Measurements from ENCODE around the gene MYO5A.
"Not testable (repeated sequence)": the region's sequence is repeated elsewhere in the genome, so short reads cannot be mapped to it uniquely, and the experiment has no call there.

Gene MYO5A

DNA sequence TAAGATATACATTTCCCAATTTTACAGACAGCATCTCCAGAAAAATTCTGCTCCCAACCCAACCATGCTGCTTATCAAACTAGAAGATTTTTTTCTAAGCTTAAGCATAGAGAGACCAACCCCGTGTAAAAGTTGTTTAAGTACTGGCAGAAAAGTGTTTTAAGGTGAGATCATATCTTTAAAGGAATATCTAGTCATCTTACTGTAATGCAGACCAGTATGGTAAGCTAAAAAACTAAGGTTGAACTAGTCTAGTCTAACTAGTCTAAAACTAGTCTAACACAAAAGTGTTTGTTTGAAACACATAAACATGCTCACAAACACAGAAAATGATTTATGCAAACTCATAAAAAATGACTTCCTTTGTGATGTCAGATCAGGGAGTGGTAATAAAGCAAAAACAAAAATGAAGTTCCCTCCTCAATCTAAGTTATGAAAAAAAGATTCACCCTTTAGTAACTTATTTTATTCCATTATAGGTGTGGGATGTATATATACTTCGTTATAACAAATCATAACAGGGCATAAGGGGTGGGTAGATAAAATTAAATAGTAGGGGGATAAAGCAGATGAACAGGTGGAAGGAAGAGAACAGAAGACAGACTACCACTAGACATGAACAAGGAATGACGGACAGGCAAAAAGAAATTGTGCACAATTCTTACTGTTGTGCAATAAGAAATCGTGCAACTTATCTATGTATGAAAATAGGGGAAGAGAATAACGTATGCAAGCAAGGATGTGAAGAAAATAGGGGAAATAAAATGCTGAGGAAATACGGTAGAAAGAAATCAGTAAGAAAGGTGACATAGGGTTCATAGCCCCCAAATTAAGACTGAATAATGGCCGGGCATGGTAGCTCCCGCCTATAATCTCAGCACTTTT is 10.0 kb downstream of the MYO5A start:
- Histone ChIP-seq H3K27me3 (ENCODE audit: control insufficient read depth in 1 of 2, insufficient read depth in 2 of 2, low read length in 2 of 2) (no peaks in the 10 kb centered on the region), H3K27ac (ENCODE audit: low read depth, low read length) (no peak overlapping the region), H3K4me1 (ENCODE audit: insufficient read depth, low read length) (peaks cover 6% of the 10 kb centered on the region), H3K9me3 (ENCODE audit: low read length) (no peaks in the 10 kb centered on the region), H3K4me3 (ENCODE audit: low read depth in 1 of 2, low read length in 2 of 2) (no peak overlapping the region), H3K9ac (ENCODE audit: low read length) (no peak overlapping the region), H3K36me3 (ENCODE audit: insufficient read depth, low read length) (no peaks in the 10 kb centered on the region)

DNA sequence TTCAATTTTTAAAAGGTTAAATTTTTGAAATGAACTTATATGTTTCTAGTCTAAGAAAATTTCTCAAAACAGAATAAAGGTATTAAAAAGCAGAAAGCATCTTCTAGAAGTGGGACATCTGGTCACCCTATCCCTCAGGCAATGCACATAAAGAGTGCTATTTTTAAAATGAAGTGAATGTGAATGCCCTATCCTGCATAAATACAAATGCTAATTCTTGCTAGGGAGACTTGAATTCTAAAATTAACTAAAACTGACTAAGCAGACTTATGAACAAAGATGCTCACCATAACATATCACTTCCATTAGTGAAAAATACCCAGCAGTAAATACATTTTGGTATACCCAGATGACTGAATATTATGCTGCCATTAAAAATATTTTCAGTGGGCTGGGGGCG is 11.7 kb downstream of the MYO5A start:
- H3K27me3 ChIP-seq (ENCODE audit: control insufficient read depth in 1 of 2, insufficient read depth in 2 of 2, low read length in 2 of 2), result no peaks in the 10 kb centered on the region
- no peak overlapping the region for H3K9ac ChIP-seq (ENCODE audit: low read length)
- peaks cover 6% of the 10 kb centered on the region for H3K4me1 ChIP-seq (ENCODE audit: insufficient read depth, low read length)
- H3K9me3 ChIP-seq (ENCODE audit: low read length), result no peaks in the 10 kb centered on the region
- no peak overlapping the region for H3K4me3 ChIP-seq (ENCODE audit: low read depth in 1 of 2, low read length in 2 of 2)
- no peak overlapping the region for H3K27ac ChIP-seq (ENCODE audit: low read depth, low read length)
- H3K36me3 ChIP-seq (ENCODE audit: insufficient read depth, low read length), result no peaks in the 10 kb centered on the region

DNA sequence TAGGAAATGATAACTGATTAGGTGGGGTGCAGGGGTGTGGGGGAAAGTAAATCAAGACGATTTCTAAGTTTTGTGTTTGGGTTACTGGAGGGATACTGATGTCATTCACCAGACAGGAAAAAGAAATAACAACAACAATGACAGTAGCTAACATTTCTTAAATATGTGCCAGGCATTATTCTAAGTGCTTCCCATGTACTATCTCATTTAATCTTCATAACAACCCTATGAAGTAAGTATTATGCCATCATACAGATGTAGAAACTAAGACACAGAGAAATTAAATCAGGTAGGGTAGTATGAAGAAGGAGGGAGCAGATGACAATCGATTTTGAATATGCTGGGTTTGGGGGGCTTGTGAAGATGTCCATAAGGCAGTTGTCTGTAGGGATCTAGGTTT is 13.3 kb downstream of the MYO5A start:
- Histone ChIP-seq H3K4me1 (ENCODE audit: insufficient read depth, low read length) (peaks cover 13% of the 10 kb centered on the region), H3K4me3 (ENCODE audit: low read depth in 1 of 2, low read length in 2 of 2) (no peak overlapping the region), H3K27me3 (ENCODE audit: control insufficient read depth in 1 of 2, insufficient read depth in 2 of 2, low read length in 2 of 2) (no peaks in the 10 kb centered on the region), H3K27ac (ENCODE audit: low read depth, low read length) (no peak overlapping the region), H3K36me3 (ENCODE audit: insufficient read depth, low read length) (no peaks in the 10 kb centered on the region), H3K9ac (ENCODE audit: low read length) (no peak overlapping the region), H3K9me3 (ENCODE audit: low read length) (no peaks in the 10 kb centered on the region)

DNA sequence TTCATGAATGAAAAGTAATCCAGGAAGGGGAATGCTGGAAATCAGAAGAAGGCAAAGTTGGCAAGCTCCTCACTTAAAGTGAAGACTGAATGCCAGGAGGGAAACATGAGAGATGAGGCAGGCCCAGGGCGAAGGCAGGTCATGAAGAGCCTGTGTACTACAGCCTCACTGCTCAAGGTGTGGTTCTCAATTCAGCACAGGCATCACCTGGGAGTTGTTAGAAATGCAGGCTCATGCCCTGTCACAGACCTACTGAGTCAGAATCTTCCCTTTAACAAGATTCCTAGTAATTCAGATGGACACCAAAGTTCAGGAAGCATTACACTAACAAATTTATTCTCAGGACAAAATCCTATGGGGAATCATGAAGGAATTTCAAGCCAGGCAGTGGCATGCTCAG is 14.2 kb downstream of the MYO5A start:
- no peaks in the 10 kb centered on the region for H3K27me3 ChIP-seq (ENCODE audit: control insufficient read depth in 1 of 2, insufficient read depth in 2 of 2, low read length in 2 of 2)
- H3K9ac ChIP-seq (ENCODE audit: low read length), result no peak overlapping the region
- no peak overlapping the region for H3K27ac ChIP-seq (ENCODE audit: low read depth, low read length)
- no peak overlapping the region for H3K4me3 ChIP-seq (ENCODE audit: low read depth in 1 of 2, low read length in 2 of 2)
- H3K36me3 ChIP-seq (ENCODE audit: insufficient read depth, low read length), result no peaks in the 10 kb centered on the region
- peaks cover 11% of the 10 kb centered on the region for H3K4me1 ChIP-seq (ENCODE audit: insufficient read depth, low read length)
- H3K9me3 ChIP-seq (ENCODE audit: low read length), result no peaks in the 10 kb centered on the region

DNA sequence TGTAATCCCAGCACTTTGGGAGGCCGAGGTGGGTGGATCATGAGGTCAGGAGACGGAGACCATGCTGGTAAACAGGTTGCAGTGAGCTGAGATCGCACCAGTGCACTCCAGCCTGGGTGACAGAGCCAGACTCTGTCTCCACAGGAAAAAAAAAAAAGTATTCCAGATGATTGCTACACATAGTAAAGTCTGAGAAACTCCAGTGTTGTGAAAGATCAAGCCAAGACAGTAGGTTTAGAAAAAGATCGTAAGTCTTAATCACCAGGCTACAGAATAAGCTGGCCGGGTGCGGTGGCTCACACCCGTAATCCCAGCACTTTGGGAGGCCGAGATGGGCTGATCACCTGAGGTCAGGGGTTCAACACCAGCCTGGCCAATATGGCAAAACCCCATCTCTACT is 15.8 kb downstream of the MYO5A start:
- H3K4me1 ChIP-seq (ENCODE audit: insufficient read depth, low read length), result peaks cover 11% of the 10 kb centered on the region
- not testable (repeated sequence) for H3K27me3 ChIP-seq (ENCODE audit: control insufficient read depth in 1 of 2, insufficient read depth in 2 of 2, low read length in 2 of 2); H3K9me3 ChIP-seq (ENCODE audit: low read length); H3K27ac ChIP-seq (ENCODE audit: low read depth, low read length); H3K36me3 ChIP-seq (ENCODE audit: insufficient read depth, low read length); H3K9ac ChIP-seq (ENCODE audit: low read length); H3K4me3 ChIP-seq (ENCODE audit: low read depth in 1 of 2, low read length in 2 of 2)

DNA sequence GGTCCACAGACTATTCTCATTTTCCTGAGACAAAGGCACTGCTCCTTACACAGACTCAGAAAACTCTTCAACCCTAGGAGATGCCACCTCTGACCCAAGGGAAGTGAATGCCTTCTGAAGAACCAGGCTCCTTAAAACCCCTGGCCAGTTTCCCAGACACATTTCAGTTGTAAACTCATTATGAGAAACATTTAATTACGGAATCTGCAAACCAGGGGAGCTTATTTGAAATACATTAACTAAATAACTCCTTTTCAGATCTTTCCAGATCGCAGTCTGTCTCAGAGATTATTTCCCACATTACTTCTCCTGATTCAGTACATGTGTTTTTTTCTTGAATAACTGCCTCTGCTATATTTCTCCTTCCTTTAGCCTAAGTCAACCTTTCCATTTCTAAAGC is 17.6 kb downstream of the MYO5A start:
- Histone ChIP-seq H3K9me3 (ENCODE audit: low read length) (no peaks in the 10 kb centered on the region), H3K27me3 (ENCODE audit: control insufficient read depth in 1 of 2, insufficient read depth in 2 of 2, low read length in 2 of 2) (no peaks in the 10 kb centered on the region), H3K9ac (ENCODE audit: low read length) (no peak overlapping the region), H3K27ac (ENCODE audit: low read depth, low read length) (no peak overlapping the region), H3K36me3 (ENCODE audit: insufficient read depth, low read length) (no peaks in the 10 kb centered on the region), H3K4me3 (ENCODE audit: low read depth in 1 of 2, low read length in 2 of 2) (no peak overlapping the region), H3K4me1 (ENCODE audit: insufficient read depth, low read length) (peaks cover 11% of the 10 kb centered on the region)

DNA sequence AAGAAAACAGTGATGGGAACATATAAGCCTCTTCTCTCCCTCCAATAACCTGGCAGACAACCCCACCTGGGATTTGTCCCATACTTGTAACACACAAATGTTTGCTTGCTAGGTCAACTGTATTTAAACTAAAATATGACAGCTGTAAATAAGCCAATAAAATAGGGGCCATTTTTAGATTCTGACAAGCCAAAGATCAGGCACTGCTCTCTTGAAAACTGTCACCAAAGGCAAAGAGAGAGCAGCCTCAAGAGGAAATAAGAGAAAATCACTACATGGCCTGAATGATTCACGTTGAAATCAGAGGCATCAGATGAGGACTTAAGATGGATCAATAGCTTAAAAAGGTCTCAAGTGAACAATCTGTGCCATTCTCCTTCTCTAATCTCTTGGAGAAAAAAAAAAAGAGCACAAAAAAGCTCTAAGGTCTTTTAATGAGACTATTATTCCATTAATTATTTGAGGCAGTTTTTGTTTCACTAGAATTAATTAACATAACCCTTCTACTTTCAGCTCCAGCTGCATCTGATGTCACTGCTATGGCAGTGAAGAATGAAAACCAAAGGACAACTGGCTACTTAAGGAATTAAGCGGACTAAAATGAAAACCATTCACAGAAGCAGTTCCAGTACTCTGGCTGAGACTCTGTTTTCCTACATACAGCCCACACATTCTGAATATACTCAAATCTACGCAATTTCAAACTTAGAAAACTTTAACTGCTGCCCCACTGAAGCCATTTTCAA is 19.0 kb downstream of the MYO5A start:
- Histone ChIP-seq H3K36me3 (ENCODE audit: insufficient read depth, low read length) (no peaks in the 10 kb centered on the region), H3K9me3 (ENCODE audit: low read length) (no peaks in the 10 kb centered on the region), H3K9ac (ENCODE audit: low read length) (no peak overlapping the region), H3K4me1 (ENCODE audit: insufficient read depth, low read length) (peaks cover 11% of the 10 kb centered on the region), H3K27ac (ENCODE audit: low read depth, low read length) (no peak overlapping the region), H3K4me3 (ENCODE audit: low read depth in 1 of 2, low read length in 2 of 2) (no peak overlapping the region), H3K27me3 (ENCODE audit: control insufficient read depth in 1 of 2, insufficient read depth in 2 of 2, low read length in 2 of 2) (no peaks in the 10 kb centered on the region)

DNA sequence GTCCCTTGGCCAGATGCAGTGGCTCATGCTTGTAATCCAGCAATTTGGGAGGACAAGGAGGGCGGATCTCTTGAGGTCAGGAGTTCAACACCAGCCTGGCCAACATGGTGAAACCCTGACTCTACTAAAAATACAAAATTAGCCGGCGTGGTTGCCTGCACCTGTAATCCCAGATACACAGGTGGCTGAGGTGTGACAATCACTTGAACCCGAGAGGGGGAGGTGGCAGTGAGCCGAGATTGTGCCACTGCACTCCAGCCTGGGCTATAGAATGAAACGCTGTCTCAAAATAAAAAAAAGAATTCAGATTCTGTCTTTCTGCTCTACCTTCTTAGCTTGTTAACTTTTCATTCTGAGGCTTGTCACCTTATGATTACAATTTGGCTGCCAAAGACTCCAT is 22.1 kb downstream of the MYO5A start:
- Histone ChIP-seq H3K27ac (ENCODE audit: low read depth, low read length) (no peak overlapping the region), H3K27me3 (ENCODE audit: control insufficient read depth in 1 of 2, insufficient read depth in 2 of 2, low read length in 2 of 2) (no peaks in the 10 kb centered on the region), H3K4me3 (ENCODE audit: low read depth in 1 of 2, low read length in 2 of 2) (no peak overlapping the region), H3K36me3 (ENCODE audit: insufficient read depth, low read length) (no peaks in the 10 kb centered on the region), H3K9ac (ENCODE audit: low read length) (no peak overlapping the region), H3K4me1 (ENCODE audit: insufficient read depth, low read length) (peaks cover 11% of the 10 kb centered on the region), H3K9me3 (ENCODE audit: low read length) (no peaks in the 10 kb centered on the region)

DNA sequence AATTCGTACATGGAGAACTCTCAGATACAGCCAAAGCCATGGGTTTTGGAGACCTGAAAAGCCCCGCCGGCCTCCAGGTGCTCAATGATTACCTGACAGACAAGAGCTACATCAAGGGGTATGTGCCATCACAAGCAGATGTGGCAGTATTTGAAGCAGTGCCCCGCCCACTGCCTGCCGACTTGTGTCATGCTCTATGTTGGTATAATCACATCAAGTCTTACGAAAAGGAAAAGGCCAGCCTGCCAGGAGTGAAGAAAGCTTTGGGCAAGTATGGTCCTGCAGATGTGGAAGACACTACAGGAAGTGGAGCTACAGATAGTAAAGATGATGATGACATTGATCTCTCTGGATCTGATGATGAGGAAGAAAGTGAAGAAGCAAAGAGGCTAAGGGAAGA is 23.5 kb downstream of the MYO5A start:
- Histone ChIP-seq H3K27me3 (ENCODE audit: control insufficient read depth in 1 of 2, insufficient read depth in 2 of 2, low read length in 2 of 2) (no peaks in the 10 kb centered on the region), H3K36me3 (ENCODE audit: insufficient read depth, low read length) (no peaks in the 10 kb centered on the region), H3K9ac (ENCODE audit: low read length) (no peak overlapping the region), H3K4me1 (ENCODE audit: insufficient read depth, low read length) (no peaks in the 10 kb centered on the region), H3K9me3 (ENCODE audit: low read length) (no peaks in the 10 kb centered on the region), H3K4me3 (ENCODE audit: low read depth in 1 of 2, low read length in 2 of 2) (no peak overlapping the region), H3K27ac (ENCODE audit: low read depth, low read length) (no peak overlapping the region)

DNA sequence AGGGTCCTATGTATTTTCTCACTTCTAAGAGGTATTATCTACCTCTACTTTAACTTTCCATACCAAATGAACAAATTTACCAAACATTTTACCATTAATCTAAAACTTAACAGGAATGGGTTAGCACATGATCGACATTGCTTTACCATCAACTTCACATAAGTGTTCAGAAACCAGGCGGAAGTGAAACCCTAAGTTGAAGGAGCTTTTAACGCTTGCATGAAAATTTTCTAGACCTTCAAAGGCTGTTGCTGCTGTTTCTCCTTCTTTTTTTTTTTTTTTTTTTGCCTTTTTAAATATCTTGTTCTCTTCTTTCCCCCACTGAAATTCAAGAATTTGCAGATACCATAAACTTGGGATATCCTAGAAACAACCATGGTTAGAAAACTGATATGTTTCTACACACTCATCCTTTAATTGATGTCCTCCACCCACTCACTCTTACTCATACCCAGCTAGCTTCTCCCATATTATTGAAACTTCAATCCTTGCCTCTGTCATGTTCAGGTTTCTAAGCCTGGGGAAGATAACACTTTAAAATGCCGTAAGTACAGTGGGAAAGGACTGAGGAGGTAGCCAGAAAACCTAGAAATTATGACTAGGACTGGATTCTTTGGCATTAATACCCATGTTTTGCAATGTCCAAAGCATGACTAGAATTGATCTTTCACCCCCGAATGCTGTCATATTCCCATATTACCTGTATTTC is 24.7 kb downstream of the MYO5A start:
- Histone ChIP-seq H3K4me3 (ENCODE audit: low read depth in 1 of 2, low read length in 2 of 2) (no peak overlapping the region), H3K27me3 (ENCODE audit: control insufficient read depth in 1 of 2, insufficient read depth in 2 of 2, low read length in 2 of 2) (no peaks in the 10 kb centered on the region), H3K9ac (ENCODE audit: low read length) (no peak overlapping the region), H3K36me3 (ENCODE audit: insufficient read depth, low read length) (no peaks in the 10 kb centered on the region), H3K9me3 (ENCODE audit: low read length) (no peaks in the 10 kb centered on the region), H3K4me1 (ENCODE audit: insufficient read depth, low read length) (no peaks in the 10 kb centered on the region), H3K27ac (ENCODE audit: low read depth, low read length) (no peak overlapping the region)

DNA sequence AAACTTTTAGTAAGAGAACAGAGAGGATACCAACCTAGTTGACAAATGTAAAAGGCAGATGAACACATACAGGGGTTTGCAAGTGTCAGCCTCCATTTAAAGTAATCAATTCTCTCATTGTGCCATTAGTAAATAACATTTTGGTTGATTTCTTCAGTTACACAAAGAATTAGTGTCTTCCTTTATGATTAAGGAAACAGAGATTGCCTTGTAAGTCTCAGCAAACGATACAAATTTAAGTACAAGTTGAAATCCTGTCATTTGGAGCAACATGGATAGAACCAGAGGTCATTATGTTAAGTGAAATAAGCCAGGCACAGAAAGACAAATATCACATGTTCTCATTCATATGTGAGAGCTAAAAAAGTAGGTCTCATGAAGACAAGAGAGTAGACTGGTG is 26.1 kb downstream of the MYO5A start:
- Histone ChIP-seq H3K4me3 (ENCODE audit: low read depth in 1 of 2, low read length in 2 of 2) (no peak overlapping the region), H3K36me3 (ENCODE audit: insufficient read depth, low read length) (no peaks in the 10 kb centered on the region), H3K27me3 (ENCODE audit: control insufficient read depth in 1 of 2, insufficient read depth in 2 of 2, low read length in 2 of 2) (no peaks in the 10 kb centered on the region), H3K4me1 (ENCODE audit: insufficient read depth, low read length) (no peaks in the 10 kb centered on the region), H3K9me3 (ENCODE audit: low read length) (no peaks in the 10 kb centered on the region), H3K27ac (ENCODE audit: low read depth, low read length) (no peak overlapping the region), H3K9ac (ENCODE audit: low read length) (no peak overlapping the region)

Data from muscle layer of colon (tissue), 2 donors.